NCI-H2029 treated with DMSO at 0.1 percent for 48 hours (cell line): ENCODE measurements around the gene SNRPD3.
A peak's percentile ranks its signal among the peaks of the same experiment; 100 is the strongest.
"Not testable (repeated sequence)": the region's sequence is repeated elsewhere in the genome, so short reads cannot be mapped to it uniquely, and the experiment has no call there.

Source experiments
- DNase-seq: peaks from one replicate; lab custom pipeline; 2025; lab: John Stamatoyannopoulos, UW

The SNRPD3 gene

DNA sequence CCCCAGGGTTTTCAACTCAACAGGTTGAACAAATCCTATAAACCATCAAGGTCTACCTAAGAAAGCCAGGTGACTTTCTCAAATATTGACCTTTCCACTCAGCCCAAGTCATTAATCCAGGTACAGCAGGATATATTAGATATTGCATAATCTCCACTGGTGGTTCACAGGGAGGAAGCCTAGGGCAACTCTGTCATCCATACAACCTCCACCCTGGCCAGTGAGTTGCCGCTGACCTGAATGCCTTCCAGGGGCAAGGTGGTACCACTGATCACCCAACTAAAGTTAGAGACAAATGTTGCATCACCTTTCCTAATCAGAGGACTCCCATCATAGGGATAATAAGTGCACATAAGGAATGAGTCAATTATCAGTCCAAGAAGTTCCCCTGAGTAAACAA is 23.7 kb upstream of the SNRPD3 start:
- peak; percentile 9 for DNase-seq

- no peak for DNase-seq
These were observed 20.5 kb upstream of the SNRPD3 start for GRCh38 chr22:24535348-24535747.

GRCh38 chr22:24536089-24536488 is 19.7 kb upstream of the SNRPD3 start:
- no peak for DNase-seq

DNA sequence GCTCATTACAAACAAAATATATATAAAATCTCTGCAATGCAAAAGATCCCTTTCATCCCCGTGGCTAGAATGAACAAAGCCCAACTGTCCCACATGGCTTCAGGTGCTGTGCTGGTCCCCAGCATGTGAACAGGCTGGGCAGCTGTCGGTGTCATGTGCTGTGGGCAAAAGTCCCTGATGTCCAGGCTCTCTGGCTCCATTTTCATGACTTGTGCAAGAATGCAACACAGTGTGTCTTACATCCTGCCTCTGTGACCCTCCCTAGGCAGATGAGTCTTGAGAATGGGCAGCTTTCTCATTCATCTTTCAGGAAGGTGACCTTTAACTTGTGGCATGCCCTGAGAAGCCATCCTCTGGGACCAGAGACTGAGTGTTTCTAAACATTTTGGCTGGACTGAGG is 15.3 kb upstream of the SNRPD3 start:
- no peak for DNase-seq

DNA sequence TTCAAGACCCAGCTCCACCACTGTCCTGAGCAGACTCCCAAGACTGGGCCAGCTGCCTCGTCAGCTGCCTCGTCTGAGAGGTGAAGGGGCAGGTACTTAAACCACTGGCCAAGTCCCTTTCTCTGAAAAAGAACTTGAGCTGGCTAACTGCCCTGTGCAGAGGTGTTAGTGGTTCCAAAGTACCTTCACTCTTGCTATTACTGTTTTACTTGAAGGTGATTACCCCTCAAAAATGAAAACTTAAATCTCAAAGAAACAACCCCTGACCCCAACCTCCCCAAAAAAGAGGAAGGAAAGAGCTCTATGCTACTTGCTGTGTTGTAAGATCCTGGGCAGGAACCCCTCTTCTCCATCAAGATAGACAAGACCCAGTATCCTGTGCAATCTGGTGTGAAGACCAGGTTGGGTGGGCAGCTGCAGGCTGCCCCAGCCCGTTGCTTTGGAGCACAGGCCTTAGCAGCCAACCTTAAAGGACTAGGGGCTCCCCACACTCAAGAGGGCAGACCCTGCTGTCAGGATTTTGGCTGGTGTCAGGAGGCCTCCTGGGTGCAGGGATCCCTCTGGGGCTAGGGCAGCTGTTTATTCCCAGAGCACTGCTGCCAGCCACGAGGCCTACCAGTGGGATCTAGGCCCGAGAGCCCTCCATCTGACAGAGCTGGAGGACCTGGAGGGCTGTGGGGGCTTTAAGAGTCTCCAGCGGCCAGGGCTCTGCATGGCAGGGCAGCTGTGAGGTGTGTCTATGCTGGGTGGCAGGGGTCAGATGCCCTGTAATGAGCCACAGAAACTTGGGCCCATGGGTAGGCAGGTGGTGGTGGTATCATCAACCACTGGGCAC is 13.9 kb upstream of the SNRPD3 start:
- no peak for DNase-seq

GRCh38 chr22:24542641-24543040 is 13.2 kb upstream of the SNRPD3 start:
- DNase-seq = no peak

GRCh38 chr22:24543185-24543601 is 12.6 kb upstream of the SNRPD3 start:
- no peak for DNase-seq

- DNase-seq = no peak
These were observed 12.0 kb upstream of the SNRPD3 start for GRCh38 chr22:24543679-24544243.

GRCh38 chr22:24548812-24549211 is 7.0 kb upstream of the SNRPD3 start:
- DNase-seq = no peak

GRCh38 chr22:24550028-24550901 is 5.5 kb upstream of the SNRPD3 start:
- DNase-seq = no peak

DNA sequence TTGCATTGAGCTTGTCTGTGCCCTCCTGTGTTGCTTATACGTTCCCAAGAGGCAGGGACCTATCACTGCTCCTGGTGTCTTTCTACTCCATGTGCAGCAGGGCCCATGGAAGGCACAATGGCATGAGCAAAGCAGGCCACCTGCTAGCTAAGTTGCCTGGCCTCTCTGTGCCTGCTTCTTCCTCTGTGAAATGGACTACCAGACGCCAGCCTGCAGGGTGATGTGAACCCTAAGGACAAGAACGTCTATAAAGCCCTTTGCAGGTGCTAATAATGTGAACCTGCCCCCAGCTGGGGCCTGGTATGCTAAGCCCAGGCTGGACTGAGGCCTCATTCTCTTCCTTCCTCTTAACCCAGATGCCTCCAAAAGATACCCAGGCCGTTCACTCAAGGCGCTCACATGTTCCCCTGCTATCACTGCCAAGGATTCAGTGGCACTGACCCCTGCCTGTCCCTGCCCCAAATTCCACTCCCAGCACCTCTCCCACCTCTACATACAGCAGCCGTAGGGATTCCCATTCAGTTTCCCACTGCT is 4.8 kb upstream of the SNRPD3 start:
- DNase-seq = no peak

DNA sequence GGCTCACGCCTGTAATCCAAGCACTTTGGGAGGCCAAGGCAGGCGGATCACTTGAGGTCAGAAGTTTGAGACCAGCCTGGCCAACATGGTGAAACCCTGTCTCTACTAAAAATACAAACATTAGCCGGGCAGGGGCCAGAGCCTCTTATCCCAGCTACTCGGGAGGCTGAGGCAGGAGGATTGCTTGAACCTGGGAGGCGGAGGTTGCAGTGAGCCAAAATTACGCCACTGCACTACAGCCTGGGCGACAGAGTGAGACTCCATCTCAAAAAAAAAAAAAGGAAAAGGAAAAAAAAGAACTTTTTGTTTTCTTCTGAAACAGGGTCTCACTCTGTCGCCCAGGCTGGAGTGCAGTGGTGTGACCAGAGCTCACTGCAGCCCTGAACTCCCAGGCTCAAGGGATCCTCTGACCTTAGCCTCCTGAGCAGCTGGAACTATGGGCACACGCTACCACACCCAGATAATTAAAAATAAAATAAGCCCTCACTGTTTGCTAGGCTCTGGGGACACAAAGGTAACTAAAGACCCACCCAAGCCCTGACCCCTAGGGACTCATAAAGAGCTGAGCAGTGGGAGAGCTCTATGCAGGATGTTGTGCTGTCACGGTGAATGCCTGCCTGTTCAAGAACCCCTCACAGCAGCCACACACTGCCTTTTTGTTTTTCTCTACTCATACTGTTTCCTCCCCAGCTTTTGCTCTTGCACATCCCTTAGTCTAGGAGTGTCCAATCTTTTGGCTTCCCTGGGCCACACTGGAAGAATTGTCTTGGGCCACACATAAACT is 3.1 kb upstream of the SNRPD3 start:
- not testable (repeated sequence) for DNase-seq

DNA sequence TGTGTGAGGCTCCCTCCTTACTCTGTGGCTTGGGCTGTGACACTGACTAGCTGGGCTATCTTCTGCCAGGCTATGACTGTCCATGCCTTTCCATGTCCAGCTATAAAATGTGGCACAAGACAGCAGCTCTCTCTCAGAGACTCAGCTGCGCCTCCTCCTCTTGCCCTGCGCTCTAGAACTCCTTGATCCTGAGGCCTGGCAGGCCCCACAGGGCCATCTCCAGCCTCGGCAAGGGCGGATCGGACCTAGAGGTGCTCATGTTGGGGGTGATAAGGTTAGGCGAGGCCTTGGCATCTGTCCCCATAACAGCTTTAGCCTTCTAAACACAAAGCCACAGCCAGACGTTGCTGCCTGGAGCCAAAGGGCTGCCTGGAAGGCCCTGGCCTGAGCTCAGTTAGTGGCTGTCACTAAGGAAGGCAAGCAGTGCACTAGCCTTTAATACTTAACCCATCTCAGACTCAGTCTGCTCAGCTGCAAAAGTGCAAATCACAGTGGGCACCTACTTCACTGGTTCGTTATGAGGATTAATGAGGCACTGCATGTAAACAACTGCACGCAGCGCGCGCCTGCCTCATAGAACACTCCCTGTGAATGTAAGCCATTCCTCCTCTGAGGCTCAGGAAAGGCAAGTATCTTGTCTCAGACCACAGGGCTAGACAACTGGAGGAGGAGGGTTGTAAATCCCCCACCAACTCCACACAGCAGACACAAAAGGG is 2.0 kb upstream of the SNRPD3 start:
- no peak for DNase-seq

- no peak for DNase-seq
These were observed 1.3 kb upstream of the SNRPD3 start, which contains the start of gene GUCD1 for GRCh38 chr22:24554313-24555164. TSS of gene GUCD1 (minus strand) at chr22:24555138. CDS start at chr22:24554991, 147 bp downstream.

GRCh38 chr22:24559471-24559870 is 3.7 kb downstream of the SNRPD3 start:
- no peak for DNase-seq

- DNase-seq = no peak
These were observed 7.4 kb downstream of the SNRPD3 start for GRCh38 chr22:24563246-24563645.

DNA sequence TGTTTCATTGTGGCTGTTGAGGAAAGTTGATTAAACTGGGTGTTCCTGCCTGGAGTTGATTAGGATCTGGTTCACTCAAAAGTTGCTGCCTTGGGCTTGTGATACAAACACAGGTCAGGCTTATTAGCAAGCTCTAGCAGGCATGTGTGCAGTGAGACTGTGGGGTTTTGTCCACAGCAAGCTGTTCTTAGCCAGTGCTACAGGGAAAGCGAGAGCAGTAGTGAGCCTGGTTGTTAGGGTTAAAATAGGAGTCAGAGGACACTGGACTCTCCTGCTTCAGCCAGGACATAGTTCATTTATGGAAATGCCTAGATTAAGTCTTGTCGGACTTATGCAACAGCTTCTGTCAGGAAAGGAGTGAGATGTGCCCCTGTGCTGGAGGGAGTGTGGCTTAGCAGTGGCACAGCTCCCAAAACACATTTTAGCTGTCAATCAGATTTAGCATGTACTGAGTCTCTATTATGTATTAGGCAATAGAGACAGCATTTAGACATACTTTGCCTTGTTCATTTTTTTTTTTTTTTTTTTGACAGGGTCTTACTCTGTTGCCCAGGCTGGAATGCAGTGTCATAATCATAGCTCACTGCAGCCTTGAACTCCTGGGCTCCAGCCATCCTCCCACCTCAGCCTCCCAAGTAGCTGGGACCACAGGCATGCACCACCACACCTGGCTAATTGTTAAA is 8.7 kb downstream of the SNRPD3 start:
- DNase-seq = no peak

GRCh38 chr22:24565077-24565476 is 9.3 kb downstream of the SNRPD3 start:
- DNase-seq = no peak

DNA sequence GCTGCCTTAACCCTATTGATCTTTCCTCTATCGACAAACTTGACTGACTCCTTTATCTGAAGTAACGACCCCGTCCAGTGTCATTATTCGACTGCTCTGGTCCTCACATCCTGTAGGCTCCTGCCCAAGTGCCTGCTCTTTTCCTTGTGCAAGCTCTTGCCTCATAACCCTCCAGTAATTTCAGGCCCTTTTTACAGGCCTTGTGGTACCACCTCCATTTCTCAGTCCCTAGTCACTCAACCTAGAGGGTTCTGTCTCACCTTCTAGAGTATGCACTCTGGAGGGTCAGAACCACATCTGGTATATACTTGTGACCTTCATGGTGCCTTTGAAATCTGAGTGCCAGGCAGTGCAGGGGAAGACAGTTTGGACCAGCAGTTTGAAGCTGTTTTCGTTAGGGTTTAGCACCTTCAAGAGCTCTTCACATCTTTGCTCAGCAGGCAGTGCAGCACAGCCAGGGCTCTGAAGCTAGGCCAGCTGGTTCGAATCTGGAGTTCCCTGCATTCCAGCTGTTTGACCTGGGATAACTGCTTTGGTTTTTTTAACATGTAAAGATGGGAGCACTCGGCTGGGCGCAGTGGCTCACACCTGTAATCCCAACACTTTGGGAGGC is 11.2 kb downstream of the SNRPD3 start:
- peak; percentile 60 for DNase-seq
